HG03378 (cell line): ENCODE results near the gene GALK1.

Experiments used
- ATAC-seq: cut with Tn5 transposase; IDR thresholded peaks from one replicate; pipeline ENCODE4 v1.9.1; 2021; ENCODE audit warnings: mild to moderate bottlenecking, moderate library complexity; ENCODE audit not compliant: unreplicated experiment

GALK1 gene

GRCh38 chr17:75729351-75729750 lies 35.6 kb downstream of the GALK1 start:
- ATAC-seq: no peak

GRCh38 chr17:75727391-75727790 lies 37.6 kb downstream of the GALK1 start:
- no peak for ATAC-seq

GRCh38 chr17:75725504-75725903 lies 39.5 kb downstream of the GALK1 start:
- no peak for ATAC-seq

- ATAC-seq: no peak
Observed at GRCh38 chr17:75724016-75725003, 40.7 kb downstream of the GALK1 start.

GRCh38 chr17:75723171-75723930 lies 41.6 kb downstream of the GALK1 start:
- ATAC-seq: no peak

- ATAC-seq: no peak
Observed at GRCh38 chr17:75722542-75723095, 42.4 kb downstream of the GALK1 start.

- no peak for ATAC-seq
Observed at GRCh38 chr17:75722076-75722475, 42.9 kb downstream of the GALK1 start.

GRCh38 chr17:75721463-75722011 lies 43.5 kb downstream of the GALK1 start:
- no peak for ATAC-seq

GRCh38 chr17:75720656-75721462 lies 44.1 kb downstream of the GALK1 start, which contains the start of gene ITGB4:
ITGB4 (plus strand) TSS chr17:75721459; CDS start chr17:75724704, 3,245 bp downstream.
- ATAC-seq: no peak

- no peak for ATAC-seq
Observed at GRCh38 chr17:75719732-75720131, 45.3 kb downstream of the GALK1 start.

- ATAC-seq: no peak
Observed at GRCh38 chr17:75712446-75712845, 52.5 kb downstream of the GALK1 start.
